SW 1271 (cell line): ENCODE measurements around the gene CIDEA.
A peak's percentile ranks its signal among the peaks of the same experiment; 100 is the strongest.

ENCODE experiments used
- DNase-seq, 2 experiments: peaks; one replicate each; lab custom pipeline; 2025; lab: John Stamatoyannopoulos, UW

The CIDEA gene

DNA sequence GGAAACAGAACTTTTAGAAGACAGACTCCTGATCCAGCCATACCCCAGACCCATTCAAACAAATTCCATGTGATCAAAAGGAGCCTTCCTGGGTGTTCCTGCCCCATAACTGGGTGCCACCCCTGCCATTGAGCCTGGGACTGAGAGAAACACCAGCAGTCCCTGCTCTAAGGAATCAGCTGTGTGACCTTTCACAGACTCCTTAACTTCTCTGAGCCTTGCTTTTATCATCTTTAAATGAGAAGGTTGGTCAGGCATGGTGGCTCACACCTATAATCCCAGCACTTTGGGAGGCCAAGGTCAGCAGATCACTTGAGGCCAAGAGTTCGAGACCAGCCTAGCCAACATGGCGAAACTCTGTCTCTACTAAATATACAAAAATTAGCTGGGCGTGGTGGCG lies 20.6 kb downstream of the CIDEA start:
- no peak for DNase-seq

DNA sequence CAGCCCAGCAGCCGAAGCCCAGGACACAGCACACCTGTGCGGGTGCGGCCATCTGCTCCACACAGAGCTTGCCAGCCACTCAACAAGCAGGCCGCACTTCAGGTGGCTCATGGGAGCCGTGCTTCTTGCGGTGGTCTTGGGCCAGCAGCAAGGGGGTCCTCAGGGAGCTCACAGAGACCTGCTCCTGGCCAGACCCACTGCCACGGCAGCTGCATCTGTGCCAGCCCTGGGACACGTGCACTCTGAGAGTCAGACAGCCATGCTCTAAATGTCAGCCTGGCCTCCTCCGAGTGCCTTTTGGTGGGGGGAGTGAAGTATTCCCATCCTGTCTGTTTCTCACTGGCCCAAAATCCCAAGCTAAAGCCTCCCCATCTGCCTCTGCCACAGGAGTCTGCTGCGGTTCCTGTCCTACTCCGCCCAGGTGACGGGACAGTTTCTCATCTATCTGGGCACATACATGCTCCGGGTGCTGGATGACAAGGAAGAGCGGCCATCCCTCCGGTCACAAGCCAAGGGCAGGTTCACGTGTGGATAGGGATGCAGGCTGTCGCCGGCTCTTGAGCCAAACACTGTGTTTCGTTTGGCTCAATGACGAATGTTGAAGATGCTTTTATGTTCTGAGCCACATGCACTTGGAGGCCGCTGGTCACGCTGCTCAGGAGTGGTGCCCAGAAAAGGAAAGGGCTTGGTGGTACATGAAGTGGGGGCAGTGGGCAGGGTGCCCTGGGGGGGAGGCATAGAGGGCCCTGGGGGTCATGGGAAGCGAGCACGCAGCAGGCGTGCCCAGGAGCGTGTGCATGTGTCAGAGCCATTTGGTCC lies 22.8 kb downstream of the CIDEA start:
- no peak for DNase-seq

DNA sequence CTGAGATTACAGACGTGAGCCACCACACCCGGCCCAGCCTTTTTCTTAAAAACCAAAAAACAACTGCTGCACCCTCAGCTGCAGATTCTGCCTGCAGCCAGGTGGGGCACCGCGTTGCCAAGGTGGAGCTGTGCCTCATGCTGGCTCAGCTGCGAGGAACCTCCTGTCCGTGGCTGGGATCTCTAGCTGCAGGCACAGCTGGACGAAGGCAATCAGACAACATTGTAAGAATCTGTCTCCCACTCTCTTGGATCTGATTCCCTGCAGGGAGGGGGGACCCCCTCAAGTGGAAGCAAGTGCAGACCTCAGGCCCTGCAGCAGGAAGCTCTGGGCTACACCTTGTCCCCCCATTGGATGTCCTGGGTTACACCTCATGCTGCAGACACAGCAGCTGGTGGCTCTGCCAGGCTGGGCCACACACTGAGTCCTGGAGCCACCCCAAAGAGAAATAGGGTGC lies 24.1 kb downstream of the CIDEA start:
- no peak for DNase-seq

DNA sequence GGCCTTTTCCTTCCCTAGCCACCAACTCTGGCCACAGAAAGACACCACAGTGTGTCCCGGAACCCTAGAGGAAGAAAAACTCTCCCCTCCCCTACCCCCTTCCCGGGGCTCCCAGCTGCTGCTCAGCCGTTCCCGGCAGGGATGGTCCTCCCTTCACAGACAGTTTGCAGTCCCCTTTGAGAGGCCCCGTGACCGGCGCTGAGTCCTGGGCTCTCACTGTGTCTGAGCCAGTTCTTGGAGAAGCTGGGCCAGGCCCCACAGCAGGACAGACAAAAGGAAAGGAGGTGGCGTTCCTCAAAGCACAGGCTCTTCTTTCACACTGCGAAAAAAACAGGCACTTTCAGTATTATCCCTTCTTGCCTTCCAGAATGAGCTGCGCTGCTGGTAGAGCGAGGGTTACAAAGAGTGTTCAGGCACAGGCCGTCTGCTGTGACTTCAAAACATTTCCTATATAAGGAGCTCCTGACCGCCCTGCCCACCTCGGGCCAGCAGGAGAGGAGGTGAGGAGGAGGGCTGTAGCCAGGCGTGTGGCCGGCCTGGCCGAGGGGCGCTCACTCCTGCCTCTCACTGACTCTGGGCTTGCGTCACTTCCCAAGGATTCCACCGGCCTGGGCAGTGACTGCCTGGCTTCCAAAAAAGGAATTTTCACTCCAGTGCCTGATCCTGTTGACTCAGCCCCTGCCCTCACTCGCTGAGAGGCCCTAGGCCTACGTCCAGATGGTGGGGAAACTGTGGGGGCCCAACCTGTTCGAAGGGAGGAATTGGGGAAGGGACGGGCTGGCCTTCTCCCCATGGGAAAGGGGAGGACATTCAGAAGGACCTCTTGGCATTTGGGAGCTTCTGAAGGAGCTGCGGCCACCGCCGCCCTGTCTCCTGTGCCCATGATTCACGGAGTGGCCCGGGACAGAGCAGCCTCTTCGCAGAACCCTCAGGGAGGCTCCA lies 24.9 kb downstream of the CIDEA start:
- DNase-seq = no peak

DNA sequence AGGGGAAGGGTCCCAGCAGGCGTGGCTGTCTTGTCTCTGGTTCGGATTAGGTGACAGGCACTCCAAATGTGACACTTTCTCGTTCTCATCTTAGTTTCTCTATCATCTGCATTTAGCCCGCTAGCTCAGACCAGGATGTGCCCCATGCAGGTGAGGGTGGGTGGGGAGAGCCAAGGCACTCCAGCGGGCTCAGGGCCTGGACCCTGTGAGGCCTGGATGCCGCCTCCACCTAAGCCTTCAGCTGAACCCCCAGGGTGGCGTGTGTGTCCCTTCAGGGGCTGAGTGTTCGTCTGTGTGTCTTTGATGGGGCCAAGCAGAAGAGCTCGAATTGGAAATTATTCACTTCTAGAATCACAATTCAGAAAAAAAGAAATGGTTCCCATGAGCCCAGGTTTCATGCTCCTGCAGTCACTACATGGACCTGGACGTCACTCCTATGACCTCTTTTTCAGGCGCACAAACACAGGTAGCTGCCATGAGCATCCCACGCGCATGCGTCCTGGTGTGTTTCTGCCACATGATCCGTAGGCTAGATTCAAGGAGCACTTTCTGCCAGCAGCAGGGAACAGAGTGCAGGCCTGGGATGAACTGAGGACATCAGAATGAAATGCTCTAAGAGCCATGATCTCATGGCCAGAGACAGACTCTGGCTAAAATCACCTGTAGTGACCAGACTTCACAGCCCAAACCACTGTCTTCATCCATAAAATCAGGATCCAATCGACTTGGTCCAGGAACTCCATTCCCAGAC lies 25.8 kb downstream of the CIDEA start:
- no peak for DNase-seq

DNA sequence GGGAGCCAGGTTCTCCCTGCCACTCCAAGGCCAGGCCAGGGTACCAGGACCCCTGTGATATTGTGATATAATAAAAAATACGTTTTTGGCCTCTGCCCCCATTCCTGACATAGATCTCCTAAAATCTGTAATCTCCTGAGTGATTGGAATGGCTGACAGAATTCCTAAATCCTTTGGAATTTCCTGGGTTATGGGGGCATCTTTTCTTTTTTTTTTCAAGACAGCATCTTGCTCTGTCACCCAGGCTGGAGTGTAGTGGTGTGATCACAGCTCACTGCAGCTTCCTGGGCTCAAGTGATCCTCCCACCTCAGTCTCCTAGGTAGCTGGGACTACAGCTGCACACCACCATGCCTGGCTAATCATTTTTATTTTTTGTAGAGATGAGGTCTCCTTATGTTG lies 27.7 kb downstream of the CIDEA start:
- DNase-seq = no peak

DNA sequence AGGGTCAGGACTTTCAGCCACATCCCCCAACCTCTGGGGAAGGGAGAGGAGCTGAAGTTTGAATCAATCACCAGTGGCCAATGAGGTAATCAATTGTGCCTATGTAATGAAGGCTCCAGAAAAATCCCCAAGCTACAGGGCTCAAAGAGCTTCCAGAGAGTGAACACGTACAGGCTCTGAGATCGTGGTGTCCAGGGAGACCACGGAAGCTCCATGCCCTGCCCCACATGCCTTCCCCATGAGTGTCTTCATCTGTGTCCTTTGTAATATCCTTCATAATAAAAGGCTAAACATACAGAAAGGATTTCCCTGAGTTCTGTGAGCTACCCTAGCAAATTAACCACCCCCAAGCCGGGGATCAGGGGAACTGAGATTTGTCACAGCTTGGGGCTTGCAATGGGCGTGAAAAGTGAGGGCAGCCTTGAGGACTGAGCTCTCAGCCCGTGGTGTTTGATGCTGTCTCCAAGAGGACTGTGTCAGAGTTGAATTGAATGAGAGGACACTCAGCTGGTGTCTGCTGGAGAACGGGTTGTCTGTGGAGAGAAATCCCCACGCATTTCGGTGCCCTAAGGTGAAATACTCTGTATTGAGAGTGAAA lies 28.4 kb downstream of the CIDEA start:
- no peak for DNase-seq

DNA sequence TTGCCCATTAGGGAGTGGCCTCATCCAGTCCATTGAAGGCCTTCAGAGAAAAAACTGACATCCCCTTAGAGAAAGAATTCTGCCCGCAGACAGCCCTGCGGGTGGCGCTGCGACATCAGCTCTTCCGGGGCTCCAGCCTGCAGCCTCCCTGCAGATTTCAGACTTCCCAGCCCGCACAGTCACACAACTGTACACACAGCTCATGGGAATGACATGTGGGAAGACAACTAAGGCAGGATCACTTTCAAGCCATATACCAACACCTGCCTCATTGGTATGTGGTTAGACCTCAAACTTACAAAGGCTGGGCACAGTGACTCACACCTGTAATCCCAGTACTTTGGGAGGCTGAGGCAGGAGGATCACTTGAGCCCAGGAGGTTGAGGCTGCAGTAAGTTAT lies 29.1 kb downstream of the CIDEA start:
- DNase-seq = no peak

DNA sequence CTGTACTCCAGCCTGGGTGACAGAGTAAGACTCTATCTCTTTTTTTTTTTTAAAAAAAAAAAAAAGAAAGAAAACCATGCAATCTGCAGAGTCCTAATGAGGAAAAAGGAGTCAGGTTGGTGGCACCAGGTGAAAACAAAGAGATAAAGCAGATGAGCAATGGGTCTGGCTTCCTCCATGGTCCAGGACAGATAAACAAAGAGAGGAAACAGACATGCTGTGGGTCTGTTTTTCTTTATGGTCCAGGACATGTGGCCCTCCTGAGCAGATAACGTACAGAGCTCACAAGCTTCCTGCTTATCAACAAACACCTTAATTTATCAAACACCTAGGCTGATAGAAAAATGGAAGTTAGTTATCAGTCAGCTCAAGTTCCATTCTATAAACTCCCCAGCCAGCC lies 29.5 kb downstream of the CIDEA start:
- no peak for DNase-seq

DNA sequence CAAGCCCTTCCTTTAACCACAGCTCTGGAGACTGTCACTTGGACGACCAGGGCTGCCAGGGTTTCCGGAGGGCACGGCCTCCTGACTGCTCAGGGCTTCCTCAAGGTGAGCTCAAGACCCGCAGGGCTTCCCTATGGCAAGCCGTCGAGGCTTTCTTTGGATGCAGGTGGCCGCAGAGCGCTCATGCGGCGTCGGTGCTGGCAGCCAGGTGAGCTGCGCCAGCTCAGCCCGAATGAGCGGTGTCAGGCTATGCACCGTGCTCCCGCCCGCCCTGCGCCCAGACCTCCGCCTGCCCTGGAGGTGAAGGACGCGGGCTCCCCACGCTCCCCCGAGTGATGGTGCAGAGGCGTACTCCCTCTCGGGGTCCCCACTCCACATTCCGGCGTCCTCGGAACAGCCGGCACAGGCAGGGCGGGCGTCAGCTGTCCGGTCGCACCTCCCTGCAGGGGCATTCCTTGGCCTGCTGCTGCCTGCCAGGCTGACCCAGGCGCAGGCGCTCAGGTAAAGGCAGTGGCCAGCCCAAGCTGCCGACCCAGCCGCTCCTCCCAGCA lies 33.0 kb downstream of the CIDEA start:
- DNase-seq = no peak

DNA sequence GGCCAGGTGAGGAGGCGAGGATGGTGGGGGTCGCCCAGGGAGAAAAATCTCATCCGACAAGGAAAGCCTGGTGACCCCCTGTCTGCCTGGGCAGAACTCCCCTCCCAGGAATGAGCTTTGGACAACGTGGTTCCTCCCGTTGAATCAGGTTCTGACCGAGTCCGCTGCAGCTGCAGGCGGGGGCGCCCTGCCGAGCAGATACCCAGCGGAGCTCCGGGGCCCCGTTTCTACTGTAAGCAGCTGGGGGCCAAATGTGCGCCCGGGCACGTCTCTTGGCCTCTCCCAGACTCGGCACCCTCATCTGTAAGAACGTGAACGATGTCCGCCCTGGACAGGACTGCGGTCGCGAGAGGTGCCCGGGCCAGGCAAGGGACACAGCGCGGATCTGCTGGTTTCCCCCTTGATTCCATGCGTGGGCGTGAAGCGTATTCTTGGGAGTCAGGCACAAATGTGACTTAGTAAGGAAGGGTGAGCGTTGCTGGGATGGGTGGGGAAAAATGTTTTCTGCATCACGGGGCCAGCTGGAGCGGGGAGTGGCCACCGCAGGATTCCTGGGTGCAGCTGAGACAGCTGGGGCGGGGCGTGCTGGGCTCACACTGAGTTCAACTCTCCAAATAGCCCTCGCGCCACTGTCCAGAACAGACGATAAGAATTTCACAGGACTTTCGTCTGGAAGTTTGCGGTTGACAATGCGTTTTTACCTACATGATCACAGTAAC lies 33.7 kb downstream of the CIDEA start:
- peak in 1 of 2 experiments; percentile 9 for DNase-seq

DNA sequence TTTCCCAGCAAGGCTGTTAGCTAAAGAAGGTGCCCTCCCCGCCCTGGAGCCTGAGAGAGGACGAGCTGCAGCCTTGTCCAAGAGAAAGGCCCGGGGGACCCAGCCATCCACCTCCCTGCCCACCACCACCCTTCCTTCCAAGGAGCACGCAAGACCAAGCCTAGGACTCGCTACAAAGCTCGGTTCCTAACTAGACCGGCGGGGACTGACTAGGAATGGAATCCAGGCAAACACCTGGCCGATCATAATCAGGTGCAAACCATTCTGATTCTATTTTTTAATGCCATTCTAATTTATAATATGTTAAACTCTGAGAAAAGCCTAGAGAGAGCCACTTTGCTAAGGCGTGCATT lies 34.2 kb downstream of the CIDEA start:
- DNase-seq = no peak

DNA sequence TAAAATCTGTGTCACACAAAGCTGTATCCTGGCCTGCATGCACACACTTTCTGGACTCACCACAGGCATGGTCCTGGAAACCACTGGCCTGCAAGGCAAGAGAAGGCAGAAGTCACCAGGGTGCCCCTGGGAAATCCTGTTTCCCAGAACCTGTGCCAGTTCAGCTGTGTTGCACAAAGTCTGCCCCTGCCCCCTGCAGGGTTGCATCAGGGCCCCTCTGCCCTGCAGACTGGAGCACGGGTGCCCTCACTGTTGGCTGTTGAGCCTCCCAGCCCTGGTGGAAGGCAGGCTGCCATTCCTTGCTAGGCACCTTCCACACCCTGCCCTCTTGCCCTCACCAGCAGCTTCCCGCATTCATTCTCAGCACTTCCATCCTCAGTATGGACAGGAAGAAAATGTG lies 35.9 kb downstream of the CIDEA start:
- DNase-seq = no peak

DNA sequence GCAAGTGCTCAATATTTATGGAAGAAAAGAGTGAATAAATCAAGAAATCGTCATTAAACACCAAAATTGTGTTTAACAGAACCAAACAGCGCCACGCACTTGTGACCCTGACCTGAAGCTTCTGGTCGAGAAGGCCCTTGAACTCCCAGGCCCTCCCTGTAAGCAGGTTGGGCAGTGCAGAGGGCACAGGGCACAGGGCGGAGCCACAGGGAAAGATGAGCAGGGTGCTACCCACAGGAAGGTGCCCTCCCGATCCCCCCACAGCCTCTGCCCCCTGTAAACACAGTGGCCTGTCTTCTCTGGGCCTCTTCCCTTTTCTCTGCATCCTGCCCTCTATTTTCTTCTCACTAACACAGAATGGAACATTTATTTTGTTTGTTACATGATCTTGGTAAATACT lies 37.0 kb downstream of the CIDEA start:
- no peak for DNase-seq

DNA sequence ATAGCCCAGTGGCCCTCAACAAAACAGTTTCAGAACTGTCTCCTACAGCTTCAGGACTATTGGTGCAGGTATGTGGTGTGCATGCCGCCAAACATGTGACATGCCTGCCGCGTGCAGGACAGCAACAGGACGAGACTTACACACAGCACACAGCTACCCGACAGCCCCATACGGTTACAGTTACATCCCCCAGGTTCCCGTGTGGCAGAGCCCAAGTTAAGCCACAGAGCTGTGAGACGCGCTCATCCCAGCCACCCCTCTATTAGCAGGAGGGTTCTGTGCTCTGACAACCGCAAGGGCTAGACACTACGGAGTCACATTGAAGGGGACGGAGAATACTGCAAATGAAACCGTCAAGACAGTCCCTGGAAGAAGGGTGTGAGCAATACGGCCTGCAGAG lies 37.5 kb downstream of the CIDEA start:
- no peak for DNase-seq

DNA sequence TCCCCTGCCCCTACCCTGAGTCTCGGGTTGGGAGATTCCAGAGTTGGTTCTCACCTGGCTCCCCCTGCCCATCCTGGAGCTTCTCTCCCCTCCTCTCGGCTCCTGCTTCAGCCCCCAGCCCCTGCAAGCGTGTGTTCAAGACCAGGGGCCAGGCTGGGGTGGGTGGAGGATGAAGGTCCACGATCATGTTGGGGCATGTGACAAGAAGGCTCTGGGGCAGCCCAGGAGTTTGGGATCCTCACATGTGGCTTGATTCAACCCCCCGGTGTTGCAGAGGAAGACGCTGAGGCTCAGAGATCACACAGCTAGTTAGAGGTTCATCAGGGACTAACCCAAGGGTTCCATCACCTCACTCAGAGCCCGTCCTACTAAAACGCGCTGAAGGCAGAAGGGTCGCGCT lies 39.7 kb downstream of the CIDEA start:
- no peak for DNase-seq

DNA sequence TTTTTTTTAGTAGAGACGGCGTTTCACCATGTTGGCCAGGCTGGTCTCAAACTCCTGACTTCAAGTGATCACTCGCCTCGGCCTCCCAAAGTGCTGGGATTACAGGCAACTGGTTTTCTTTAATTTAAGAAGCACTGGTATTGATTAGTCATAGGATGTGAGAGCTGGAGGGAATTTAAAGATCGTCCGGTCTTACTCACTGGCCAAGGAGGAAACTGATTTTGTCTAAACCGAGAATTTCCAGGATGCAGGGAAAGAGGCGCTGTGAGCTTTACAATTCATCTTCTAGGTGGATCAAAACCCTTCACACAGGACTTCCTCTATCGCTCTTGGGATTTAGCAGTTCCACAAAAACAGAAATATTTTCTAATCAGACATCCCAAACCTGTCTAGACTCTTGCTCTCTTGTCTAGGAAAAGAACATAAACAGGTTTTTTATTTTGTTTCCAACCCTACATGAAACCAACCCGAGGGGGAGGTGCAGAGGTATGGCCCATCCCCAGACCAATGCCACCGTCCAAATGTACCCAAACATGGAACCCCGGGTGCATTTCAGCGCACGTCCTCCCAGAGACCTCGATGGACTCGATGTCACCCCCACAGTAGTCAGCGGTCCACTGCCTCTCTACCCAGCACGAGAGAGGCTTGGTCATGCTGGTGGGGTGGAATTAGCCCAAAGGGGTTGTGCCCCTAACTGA lies 41.4 kb downstream of the CIDEA start:
- DNase-seq = no peak

DNA sequence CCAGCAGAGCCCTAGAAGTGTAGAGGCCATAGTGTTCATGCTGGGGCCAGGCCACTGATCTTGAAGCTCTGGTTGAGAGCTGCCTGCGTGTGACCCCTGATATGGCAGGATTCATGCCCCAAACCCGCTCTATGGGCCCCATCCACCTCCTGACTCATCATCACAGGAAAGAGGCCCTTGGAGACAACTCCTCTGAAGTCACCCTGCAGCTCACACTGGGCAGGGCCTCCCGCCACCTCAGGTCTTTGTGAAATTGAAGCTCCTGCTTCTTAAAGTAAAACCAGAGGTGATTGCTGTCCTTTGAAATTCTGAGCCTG lies 41.9 kb downstream of the CIDEA start:
- DNase-seq = no peak

DNA sequence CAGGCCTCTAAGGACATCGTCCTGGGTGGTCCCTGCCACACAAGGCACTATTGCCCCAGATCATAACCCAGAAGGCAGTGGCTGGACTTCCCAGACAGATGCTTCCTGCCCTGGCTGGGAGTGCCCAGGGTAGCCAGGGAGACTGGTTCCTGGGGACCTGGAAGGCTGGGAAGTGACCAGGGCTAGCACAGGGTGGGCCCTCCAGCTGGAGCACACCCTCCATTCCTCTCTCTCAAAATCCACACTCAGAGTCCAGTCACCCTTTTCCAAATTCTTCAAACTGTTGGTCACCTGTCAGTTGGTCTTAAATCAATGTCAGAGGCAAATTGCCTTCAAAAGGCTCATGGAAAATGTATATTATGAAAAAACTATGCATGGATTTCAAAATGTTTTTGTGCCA lies 42.3 kb downstream of the CIDEA start:
- DNase-seq = no peak

DNA sequence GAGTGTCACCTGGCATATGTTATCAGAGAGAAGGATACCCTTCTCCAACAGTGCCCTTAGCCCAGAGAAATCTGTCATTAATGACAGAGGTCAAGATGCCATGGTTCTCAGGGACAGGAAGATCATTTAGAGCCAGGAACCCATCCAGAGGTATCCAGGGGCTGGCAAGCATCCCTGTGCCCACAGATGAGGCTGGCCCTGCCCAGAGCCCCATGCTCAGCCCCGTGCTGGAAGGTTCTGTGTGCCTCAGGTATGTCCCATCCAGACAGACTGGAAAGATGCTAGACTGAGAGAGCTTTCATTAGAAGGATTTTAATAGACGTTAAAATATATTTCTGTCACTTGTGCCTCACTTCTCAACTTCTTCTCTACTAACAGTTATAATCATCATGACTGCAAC lies 45.7 kb downstream of the CIDEA start:
- no peak for DNase-seq
